NCI-H526 (cell line): ENCODE data around the gene TRAPPC2.
"Not testable (repeated sequence)": the region's sequence is repeated elsewhere in the genome, so short reads cannot be mapped to it uniquely, and the experiment has no call there.

Experiments used
- DNase-seq, 2 experiments: peaks; one replicate each; lab custom pipeline; 2025; lab: John Stamatoyannopoulos, UW

Gene TRAPPC2

DNA sequence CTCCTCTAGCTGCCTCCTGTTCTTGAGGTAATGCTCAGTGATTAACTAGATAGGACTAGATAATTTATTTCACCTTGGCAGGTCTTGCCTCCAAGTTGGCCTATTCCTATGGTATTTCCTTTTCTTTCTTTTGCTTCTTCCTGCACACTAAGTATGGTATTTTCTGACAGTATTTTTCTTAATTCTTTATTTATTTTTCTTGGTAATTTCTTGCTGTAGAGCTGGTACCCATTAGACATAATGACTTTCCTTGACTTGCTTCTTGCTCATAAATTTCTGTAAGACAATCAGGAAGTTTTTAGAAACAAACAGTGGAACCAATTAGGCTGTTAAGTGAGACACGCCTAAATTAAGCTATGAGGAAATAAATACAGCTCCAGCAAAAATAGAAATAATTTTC, 36.0 kb downstream of the TRAPPC2 start:
- no peak for DNase-seq

DNA sequence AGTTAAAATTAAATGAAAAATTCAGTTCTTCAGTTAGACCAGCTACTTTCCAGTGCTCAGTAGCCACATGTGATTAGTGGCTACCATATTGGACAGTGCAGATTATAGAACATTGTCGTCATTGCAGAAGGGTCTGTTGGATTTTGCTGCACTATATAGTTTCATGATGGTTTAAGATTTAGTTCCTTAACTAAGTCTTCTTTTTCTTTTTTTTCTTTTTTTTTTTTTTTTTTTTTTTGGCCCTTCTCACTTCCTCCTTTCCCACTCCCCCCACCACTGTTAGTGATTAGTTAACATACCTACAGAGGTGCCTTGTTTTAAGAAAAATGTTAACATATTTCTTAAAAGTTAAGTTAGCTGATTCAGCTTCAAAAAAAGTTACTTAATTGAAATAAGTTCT, 36.4 kb downstream of the TRAPPC2 start:
- DNase-seq = no peak

DNA sequence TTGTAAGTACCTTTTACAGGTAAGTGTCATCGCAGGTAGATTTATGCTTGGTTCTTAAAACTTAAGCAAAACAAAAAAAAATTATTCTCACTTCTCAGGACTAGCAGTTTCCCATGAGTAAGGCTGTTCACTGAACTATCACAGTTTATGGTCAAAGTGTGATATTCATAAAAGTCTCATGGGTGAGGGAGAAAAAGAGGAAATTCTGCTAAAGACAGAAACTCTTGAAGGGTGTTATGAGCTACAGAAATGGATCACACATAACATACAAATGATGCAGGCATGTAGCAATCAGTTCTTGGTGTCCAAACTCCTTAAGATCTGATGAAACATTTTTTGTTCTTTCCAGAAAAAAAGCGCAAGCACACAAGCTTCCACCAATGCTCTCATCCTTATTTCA, 37.0 kb downstream of the TRAPPC2 start:
- DNase-seq = no peak

GRCh38 chrX:13695601-13696115, 38.8 kb downstream of the TRAPPC2 start:
- DNase-seq = no peak

GRCh38 chrX:13694983-13695382, 39.4 kb downstream of the TRAPPC2 start:
- no peak for DNase-seq

DNA sequence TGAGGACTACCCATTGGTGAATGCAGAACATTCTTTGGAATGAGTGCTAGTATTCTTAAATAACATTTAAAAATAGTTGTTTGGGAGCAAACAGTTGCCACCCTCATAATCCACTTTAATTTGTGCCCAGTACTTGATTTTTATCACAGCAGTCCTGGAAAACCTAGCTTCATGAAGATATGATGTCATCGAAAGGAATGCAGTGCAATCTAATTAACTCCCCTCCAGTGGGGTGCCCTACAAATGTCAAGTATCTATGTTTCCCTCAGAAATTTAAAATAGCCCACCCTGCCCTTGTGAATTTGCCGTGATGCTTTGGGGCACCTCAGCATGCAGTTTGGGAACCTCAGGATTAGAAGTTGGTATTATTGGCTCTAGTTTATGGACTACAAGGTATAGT, 40.1 kb downstream of the TRAPPC2 start:
- no peak for DNase-seq

DNA sequence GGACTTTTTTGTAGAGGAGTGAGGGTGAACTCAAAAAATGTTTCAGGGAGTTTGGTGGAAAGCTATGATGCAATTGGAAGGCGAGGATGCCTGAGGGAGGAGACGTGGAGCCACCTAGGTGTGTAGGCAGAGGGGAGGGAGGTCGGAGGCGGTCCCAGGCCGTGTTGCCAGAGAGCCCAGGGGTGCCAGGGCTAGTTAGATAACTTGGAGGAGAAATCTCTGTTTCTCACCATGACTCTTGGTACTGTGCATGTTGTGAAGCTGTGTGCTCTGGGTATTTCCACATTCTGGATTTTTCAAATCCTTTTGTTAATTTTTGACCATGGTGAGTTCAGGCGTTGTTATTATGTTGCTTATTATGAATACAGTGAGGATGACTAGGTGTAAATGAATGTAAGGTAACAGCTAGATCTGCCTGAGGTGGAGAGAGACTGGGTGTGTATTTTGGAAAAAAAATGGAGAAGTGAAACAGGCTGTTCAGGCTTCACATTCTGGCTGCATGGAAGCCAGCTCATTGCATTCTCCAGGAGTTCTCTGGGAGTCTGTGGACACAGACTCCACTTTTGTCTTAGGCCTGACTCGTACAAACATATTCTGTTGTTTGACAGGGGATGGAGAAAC, 41.0 kb downstream of the TRAPPC2 start:
- DNase-seq = no peak

- no peak for DNase-seq
Measured at GRCh38 chrX:13692771-13693231, 41.6 kb downstream of the TRAPPC2 start.

- DNase-seq = no peak
Measured at GRCh38 chrX:13691841-13692371, 42.5 kb downstream of the TRAPPC2 start.

GRCh38 chrX:13690836-13691235, 43.6 kb downstream of the TRAPPC2 start:
- peak in 1 of 2 experiments; percentile 2 for DNase-seq

DNA sequence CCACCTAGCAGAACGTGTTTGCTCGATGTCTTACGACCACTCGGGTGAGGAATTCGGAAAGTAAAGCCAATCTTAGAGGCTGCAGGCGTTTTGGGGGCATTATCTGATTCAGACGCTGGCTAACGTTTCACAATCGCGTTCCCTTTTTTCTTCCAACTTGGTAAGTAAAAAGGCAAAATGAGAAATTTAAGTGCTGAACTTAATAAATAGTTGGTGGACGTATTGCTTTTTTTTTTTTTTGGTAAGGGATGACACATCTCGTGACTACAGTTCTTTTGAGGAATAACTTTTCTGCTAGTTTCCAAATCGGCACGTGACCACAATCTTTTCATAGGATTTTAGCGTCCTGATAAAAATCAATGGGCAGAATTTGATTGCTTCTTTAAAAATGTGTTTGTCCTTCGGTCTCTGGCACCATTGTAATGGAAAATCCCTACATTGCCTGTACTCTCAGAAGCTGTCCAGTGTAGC, 44.6 kb downstream of the TRAPPC2 start:
- DNase-seq = no peak

DNA sequence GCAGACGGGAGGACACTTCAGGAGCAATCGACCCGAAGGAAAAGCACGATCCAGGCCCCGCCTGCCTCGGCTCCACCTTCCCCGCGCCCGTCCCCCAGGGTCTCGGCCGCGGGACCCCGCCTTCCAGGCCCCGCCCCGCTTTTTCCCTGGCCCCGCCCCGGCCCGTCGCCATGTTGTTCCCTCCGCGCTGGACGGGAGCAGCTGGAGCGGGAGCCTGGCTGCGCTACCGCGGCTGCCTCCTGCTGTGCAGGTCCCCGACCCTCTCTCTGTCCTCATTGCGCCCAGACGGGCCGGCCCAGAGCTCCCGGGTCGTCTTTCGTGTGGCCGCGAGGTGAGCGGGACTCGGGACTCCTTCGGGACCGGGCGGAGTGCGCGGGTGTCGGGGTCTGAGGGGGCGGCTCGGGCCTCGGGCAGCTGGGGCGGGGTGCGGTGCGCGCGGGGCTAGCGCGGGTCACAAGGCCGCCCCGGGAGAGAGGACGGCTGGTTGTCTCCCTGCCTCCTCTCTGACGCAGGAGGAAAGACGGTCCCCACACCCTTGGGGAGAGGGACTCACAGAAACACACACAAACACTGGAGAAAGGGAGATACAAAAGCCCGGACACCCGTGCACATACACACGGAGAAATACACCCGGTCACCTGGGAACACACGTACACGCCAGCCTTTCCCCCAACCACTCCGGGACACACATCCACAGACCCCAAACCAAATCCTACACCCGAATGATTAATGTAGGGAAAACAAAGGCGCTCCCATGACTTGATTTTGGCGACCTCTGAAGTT, 45.3 kb downstream of the TRAPPC2 start, which contains the start of gene RAB9A:
TSS of gene RAB9A (plus strand) at position 171 of the 783 bp plus-strand sequence. CDS start 19,619 bp downstream, outside the sequence.
- peak; percentile 51 to 94 for DNase-seq

DNA sequence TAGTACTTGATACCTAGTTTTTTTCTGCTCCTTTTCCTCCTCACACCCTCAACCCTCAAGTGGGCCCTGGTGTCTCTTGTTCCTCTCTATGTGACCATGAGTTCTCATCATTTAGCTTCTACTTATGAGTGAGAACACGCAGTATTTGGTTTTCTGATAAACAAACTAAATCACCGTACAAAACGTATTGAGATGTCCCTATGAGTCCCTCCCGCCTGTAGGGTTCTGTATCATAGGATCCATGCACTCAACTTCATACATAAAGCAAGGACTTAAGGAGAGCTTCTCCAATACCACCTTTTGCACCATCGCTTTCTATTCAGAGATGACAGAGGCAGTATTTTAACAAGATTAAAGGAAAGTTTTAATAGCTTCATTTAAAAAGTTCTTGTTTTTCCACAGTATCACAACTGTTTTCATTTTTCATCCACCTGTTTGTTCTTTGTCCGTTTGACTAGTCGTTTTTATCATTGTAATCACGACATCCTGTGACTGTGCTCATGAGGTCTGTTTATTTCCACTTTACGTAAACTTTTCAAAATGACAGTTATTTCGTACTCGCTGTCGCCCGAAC, 45.9 kb downstream of the TRAPPC2 start:
- peak; percentile 12 to 42 for DNase-seq

- DNase-seq = no peak
Measured at GRCh38 chrX:13687203-13687602, 47.2 kb downstream of the TRAPPC2 start.

DNA sequence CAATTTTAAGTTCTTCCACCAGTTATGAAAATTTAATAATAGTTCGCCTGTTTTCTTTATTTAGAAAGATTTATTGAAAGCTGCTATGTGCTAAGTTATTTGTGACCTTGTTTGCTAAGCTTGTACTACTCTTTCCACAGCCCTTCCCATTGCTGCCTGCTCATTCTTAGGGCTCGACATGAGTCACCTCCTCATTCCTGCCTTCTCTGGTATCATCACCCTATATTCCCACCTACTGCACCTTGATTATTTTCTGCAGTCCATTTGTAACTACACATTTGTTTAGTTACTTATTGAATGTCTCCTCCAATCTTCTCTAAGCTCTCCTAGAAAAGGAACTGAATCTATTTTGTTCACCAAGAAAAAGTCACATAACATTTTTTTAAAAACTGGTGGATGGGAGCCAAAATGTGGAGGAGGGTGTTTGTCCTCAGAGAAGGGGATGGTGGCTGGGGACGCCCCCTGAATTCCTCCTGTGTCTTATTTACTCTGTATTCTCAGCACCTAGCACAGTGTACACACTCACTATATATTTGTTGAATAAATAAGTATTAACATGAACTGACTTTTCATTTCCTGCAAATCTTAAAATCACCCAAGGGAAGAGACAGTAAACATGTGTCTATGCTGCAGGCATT, 49.2 kb downstream of the TRAPPC2 start:
- DNase-seq = no peak

DNA sequence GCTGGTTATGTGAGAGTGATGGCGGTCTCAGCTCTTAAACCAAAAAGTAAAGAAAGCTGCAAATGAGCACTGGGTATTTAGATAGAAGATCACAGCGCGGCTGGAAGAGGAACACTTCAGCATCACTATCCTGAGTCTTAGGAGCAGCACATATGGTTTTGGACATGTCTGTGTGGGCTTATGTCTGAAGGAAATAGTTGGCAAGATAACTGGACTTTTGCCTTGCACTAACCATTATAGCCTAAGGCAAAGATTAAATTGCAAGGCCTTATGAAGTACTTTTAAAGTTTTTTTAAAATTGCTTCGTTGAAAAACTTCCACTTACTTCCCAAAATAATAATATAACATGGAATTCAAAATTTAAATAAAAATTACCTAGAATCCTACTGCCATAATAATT, 50.1 kb downstream of the TRAPPC2 start:
- DNase-seq = no peak

DNA sequence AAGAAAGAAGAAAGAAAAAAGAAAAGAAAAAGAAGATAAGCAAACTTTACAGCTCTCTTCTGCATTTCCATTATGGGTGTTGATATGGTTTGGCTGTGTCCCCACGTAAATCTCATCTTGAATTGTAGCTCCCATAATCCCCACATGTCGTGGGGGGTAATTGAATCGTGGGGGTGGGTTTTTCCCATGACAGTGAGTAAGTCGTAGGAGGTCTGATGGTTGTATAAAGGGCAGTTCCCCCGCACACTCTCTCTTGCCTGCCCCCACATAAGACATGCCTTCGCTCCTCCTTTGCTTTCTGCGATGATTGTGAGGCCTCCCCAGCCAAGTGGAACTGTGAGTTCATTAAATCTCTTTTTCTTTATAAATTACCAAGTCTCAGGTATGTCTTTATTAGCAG, 52.8 kb downstream of the TRAPPC2 start:
- DNase-seq = no peak

DNA sequence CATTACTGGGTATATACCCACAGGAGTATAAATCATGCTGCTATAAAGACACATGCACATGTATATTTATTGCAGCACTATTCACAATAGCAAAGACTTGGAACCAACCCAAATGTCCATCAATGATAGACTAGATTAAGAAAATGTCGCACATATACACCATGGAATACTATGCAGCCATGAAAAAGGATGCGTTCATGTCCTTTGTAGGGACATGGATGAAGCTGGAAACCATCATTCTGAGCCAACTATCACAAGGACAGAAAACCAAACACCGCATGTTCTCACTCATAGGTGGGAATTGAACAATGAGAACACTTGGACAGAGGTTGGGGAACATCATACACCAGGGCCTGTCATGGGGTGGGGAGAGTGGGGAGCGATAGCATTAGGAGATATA, 54.7 kb downstream of the TRAPPC2 start:
- not testable (repeated sequence) for DNase-seq

DNA sequence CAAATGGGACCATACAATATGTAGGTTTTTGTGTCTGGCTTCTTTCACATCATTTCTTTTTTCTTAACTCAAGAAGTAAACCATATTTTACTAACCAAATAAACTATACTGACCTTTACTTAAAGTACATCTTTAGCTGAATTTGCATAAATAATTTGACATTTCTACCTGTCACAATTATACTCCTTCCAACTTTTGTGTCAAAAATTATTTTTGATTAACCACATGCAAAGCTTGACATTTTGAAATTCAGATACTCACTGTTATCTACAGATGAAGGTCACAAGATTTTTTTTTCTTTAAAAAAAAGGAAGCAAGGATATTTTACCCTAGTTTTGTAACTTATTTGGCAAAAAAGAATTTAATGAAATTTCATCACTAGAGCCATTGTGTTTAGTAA, 57.5 kb downstream of the TRAPPC2 start:
- no peak for DNase-seq

DNA sequence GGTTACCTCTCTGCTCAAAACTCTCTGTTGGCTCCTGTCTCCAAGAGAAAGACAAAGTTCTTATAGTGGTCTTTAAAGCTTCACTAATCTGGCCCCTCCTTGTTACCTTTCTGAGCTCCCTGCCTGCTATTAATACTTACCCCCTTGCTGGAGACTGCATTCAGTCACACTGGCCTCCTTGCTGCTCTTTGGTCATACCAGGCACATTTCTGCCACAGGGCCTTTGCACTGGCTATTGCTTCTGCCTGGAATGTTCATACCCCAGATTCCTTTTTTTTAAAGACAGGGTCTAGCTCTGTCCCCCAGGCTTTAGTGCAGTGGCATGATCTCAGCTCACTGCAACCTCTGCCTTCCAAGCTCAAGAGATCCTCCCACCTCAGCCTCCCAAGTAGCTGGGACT, 61.4 kb downstream of the TRAPPC2 start:
- no peak for DNase-seq

- DNase-seq = no peak
Measured at GRCh38 chrX:13670197-13670596, 64.2 kb downstream of the TRAPPC2 start.

- DNase-seq = not testable (repeated sequence)
Measured at GRCh38 chrX:13669755-13670154, 64.7 kb downstream of the TRAPPC2 start.
